Nephron (organoid): ENCODE results near the gene TBC1D30.
A peak's percentile ranks its signal among the peaks of the same experiment; 100 is the strongest.

Source experiments
- H3K27ac Mint-ChIP-seq, 3 experiments: 2 replicates each; pipeline ENCODE4 v1.8.0; 2020; ENCODE audit warnings: mixed read lengths in 3 of 3, mild to moderate bottlenecking in 2 of 3, moderate library complexity in 1 of 3
- H3K27me3 Mint-ChIP-seq: 2 replicates; pipeline ENCODE4 v1.8.0; 2021; ENCODE audit warnings: low read depth, mild to moderate bottlenecking, moderate library complexity, mixed read lengths
- H3K36me3 Mint-ChIP-seq: 2 replicates; pipeline ENCODE4 v1.8.0; 2020; ENCODE audit warnings: low read depth, mixed read lengths
- H3K4me1 Mint-ChIP-seq: 2 replicates; pipeline ENCODE4 v1.8.0; 2020; ENCODE audit warnings: mixed read lengths
- H3K4me3 Mint-ChIP-seq, 3 experiments: 2 replicates each; pipeline ENCODE4 v1.8.0; 2020; ENCODE audit warnings: mild to moderate bottlenecking in 3 of 3, mixed read lengths in 3 of 3, moderate library complexity in 2 of 3
- H3K9me3 Mint-ChIP-seq: 2 replicates; pipeline ENCODE4 v1.8.0; 2020; ENCODE audit warnings: mixed read lengths
- TF ChIP-seq, protein P1 (sequence below), 3 experiments: fragments of 200-600 bp; sonication (generic); IDR thresholded peaks; one replicate each; pipeline ENCODE4 v1.5.0; 2021; ENCODE audit warnings: antibody characterized with exemption in 3 of 3; ENCODE audit not compliant: unreplicated experiment in 3 of 3

Gene TBC1D30

DNA sequence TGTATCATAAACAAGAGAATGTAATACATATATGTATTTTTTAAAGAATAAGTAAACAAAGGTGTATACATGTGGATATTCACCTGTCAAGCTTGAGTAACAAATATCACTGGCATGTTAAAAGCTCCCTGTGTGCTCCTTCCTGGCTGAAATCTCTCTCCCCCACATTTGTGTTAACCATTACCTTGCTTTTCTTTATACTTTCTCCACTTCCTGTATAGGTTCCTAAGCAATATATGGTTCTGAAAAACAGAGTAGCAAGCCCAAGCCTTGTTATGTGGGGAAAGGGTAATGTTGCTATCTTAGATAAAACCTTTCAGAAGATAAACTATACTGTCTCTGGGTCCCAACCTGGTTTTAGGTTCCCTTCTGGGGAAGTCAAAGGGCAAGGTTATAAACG lies 32.3 kb upstream of the TBC1D30 start:
- Mint-ChIP-seq H3K4me3 (no peak overlapping the region), H3K9me3 (no peaks in the 10 kb centered on the region), H3K27ac (peak overlapping the region in 1 of 3 experiments; percentile 81), H3K4me1 (no peaks in the 10 kb centered on the region), H3K36me3 (peaks cover 4% of the 10 kb centered on the region), H3K27me3 (peaks cover 5% of the 10 kb centered on the region)
- TF ChIP-seq, protein P1, sequence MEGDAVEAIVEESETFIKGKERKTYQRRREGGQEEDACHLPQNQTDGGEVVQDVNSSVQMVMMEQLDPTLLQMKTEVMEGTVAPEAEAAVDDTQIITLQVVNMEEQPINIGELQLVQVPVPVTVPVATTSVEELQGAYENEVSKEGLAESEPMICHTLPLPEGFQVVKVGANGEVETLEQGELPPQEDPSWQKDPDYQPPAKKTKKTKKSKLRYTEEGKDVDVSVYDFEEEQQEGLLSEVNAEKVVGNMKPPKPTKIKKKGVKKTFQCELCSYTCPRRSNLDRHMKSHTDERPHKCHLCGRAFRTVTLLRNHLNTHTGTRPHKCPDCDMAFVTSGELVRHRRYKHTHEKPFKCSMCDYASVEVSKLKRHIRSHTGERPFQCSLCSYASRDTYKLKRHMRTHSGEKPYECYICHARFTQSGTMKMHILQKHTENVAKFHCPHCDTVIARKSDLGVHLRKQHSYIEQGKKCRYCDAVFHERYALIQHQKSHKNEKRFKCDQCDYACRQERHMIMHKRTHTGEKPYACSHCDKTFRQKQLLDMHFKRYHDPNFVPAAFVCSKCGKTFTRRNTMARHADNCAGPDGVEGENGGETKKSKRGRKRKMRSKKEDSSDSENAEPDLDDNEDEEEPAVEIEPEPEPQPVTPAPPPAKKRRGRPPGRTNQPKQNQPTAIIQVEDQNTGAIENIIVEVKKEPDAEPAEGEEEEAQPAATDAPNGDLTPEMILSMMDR (IDR thresholded peaks at IDR 0.05; ENCODE audit: unreplicated experiment in 3 of 3): no peak

GRCh38 chr12:64793610-64794009 lies 30.8 kb upstream of the TBC1D30 start:
- Mint-ChIP-seq H3K4me3 (no peak overlapping the region), H3K36me3 (peaks cover 4% of the 10 kb centered on the region), H3K4me1 (no peaks in the 10 kb centered on the region), H3K27me3 (peaks cover 5% of the 10 kb centered on the region), H3K9me3 (no peaks in the 10 kb centered on the region), H3K27ac (no peak overlapping the region)
- TF ChIP-seq, protein P1 (IDR thresholded peaks at IDR 0.05; ENCODE audit: unreplicated experiment in 3 of 3): no peak

DNA sequence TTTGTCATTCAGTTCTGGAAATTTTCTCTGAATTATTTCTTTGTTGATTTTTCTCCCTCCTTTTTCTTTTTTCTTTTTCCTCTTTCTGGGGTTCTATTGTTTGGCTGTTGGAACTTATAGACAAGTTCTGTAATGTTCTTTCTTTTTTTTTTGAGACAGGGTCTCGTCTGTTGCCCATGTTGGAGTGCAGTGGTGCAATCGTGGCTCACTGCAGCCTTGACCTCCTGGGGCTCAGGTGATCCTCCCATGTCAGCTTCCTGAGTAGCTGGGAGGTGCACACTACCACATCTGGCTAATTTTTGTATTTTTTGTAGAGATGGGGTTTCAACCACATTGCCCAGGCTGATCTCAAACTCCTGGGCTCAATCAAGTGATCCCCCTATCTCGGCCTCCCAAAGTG lies 30.1 kb upstream of the TBC1D30 start:
- H3K27me3 Mint-ChIP-seq: no peaks in the 10 kb centered on the region
- no peaks in the 10 kb centered on the region for H3K9me3 Mint-ChIP-seq
- H3K36me3 Mint-ChIP-seq: peaks cover 4% of the 10 kb centered on the region
- no peak overlapping the region for H3K4me3 Mint-ChIP-seq
- H3K4me1 Mint-ChIP-seq: no peaks in the 10 kb centered on the region
- H3K27ac Mint-ChIP-seq: no peak overlapping the region
- TF ChIP-seq, protein P1 (IDR thresholded peaks at IDR 0.05; ENCODE audit: unreplicated experiment in 3 of 3): no peak

GRCh38 chr12:64796205-64796845 lies 28.1 kb upstream of the TBC1D30 start:
- Mint-ChIP-seq H3K4me1 (no peaks in the 10 kb centered on the region), H3K9me3 (no peaks in the 10 kb centered on the region), H3K27ac (no peak overlapping the region), H3K27me3 (peaks cover 3% of the 10 kb centered on the region), H3K4me3 (no peak overlapping the region), H3K36me3 (peaks cover 4% of the 10 kb centered on the region)
- TF ChIP-seq, protein P1 (IDR thresholded peaks at IDR 0.05; ENCODE audit: unreplicated experiment in 3 of 3): peak; percentile 84 to 88 (median 87)

- Mint-ChIP-seq H3K27me3 (peaks cover 6% of the 10 kb centered on the region), H3K4me3 (no peak overlapping the region), H3K9me3 (no peaks in the 10 kb centered on the region), H3K27ac (no peak overlapping the region), H3K4me1 (no peaks in the 10 kb centered on the region), H3K36me3 (peaks cover 4% of the 10 kb centered on the region)
- TF ChIP-seq, protein P1 (IDR thresholded peaks at IDR 0.05; ENCODE audit: unreplicated experiment in 3 of 3): no peak
Measured at GRCh38 chr12:64797156-64797555, 27.3 kb upstream of the TBC1D30 start.

DNA sequence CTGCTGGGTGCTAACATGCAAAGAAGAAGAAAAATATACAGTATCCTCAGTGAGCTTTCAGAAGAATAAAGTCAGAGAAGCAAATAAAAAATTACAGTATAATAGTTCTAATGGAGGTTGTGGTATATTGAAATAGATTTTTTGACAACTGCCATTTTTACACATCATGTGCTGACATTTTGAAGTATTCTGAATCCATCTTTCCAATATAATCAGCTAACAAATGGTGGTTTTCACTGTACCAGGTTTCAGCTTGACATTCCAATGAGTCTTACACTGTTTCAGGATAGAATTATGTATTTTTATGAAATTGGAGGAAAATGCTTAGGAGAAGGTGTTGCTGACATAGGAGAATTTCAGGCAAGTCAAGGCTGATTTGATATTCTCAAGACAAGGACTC lies 26.3 kb upstream of the TBC1D30 start:
- H3K4me1 Mint-ChIP-seq: no peaks in the 10 kb centered on the region
- peaks cover 7% of the 10 kb centered on the region for H3K27me3 Mint-ChIP-seq
- H3K9me3 Mint-ChIP-seq: no peaks in the 10 kb centered on the region
- TF ChIP-seq, protein P1 (IDR thresholded peaks at IDR 0.05; ENCODE audit: unreplicated experiment in 3 of 3): no peak
- H3K4me3 Mint-ChIP-seq: no peak overlapping the region
- no peak overlapping the region for H3K27ac Mint-ChIP-seq
- peaks cover 4% of the 10 kb centered on the region for H3K36me3 Mint-ChIP-seq
